CD1c-positive myeloid dendritic cell (primary cell): ENCODE results near the gene RGS3.

ENCODE experiments used
- DNase-seq: peaks from one replicate; pipeline ENCODE4 v3.0.0-alpha.2; 2016; ENCODE audit errors: extremely low spot score

RGS3 gene

DNA sequence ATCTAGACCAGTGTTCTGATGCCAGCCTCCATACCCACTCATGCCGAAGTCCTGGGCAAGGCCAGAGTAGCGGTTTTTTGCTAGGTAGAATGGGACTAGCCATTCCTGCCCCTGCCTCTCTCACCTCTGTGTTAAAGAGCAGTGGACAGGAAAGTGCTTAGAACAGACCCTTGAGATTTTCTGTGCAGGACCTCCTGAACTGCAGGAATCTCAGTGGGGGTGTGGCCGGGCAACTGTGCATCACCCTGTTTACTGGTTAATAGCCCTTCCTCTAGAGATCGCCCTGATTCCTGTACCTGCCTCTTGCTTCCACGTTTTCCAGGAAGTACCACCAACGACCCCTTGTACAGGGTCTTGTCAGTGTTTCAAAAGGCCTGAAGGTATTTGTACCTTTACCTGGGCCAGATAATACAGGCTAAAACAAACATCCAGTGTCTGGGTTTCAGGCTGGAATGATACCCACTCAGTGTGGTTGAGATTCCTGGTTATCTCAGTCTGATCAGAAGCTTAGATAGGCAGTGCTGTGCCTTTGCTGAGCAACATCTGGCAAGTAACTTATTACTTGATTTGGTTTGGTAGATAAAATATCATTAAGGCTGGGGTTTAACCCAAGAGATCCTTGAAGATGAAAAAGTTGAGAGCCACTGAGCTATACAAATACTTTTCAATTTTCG lies 65.9 kb downstream of the RGS3 start:
- no peak for DNase-seq

DNA sequence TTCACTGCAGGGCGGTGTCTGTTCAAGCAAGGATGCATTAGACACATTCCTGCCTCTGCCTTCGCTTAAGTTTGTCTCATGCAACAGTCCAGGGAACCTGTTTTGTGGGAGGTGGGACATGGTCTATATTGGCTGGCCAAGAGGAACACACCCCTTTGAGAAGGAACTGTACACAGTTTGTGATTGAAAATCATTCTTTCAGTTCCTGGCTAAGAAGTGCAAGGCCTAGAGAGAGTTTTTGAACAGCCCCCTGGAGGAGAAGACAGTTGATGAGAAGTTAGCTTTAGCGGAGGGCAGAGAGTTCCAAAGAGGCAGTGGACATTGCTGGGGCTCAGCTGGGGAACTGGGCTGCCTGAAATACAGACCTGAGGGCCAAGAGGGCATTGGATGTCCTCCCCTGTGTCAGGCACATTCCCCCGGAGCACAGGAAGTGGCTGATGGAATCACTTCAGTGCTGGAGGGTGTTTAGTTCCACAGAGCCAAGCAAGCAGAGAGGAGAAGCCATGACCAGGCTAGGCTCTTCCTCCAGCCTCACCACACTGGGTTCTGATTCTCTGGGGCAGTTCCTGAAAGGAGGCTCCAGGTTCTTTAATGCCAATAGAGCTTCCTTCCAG lies 66.6 kb downstream of the RGS3 start:
- DNase-seq = peak; percentile 39

DNA sequence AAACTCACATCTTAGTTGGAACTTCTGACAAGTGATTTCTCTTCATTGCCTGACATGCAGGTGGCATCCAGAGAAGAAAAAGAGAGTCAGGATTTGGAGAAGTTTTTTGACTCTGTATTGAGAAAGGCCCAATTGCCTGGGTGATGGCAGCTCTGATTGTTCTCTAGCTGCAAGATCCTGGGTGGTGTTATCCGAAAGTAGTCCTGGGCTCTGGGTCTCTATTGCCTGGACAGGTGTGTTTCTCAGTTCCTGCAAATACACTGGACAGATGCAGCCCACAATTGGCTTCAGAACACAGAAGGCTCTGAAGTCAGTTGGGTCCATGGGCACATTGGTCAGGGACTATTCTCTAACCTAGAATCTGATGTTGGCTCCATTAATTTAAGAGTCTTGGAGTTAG lies 67.4 kb downstream of the RGS3 start:
- no peak for DNase-seq

DNA sequence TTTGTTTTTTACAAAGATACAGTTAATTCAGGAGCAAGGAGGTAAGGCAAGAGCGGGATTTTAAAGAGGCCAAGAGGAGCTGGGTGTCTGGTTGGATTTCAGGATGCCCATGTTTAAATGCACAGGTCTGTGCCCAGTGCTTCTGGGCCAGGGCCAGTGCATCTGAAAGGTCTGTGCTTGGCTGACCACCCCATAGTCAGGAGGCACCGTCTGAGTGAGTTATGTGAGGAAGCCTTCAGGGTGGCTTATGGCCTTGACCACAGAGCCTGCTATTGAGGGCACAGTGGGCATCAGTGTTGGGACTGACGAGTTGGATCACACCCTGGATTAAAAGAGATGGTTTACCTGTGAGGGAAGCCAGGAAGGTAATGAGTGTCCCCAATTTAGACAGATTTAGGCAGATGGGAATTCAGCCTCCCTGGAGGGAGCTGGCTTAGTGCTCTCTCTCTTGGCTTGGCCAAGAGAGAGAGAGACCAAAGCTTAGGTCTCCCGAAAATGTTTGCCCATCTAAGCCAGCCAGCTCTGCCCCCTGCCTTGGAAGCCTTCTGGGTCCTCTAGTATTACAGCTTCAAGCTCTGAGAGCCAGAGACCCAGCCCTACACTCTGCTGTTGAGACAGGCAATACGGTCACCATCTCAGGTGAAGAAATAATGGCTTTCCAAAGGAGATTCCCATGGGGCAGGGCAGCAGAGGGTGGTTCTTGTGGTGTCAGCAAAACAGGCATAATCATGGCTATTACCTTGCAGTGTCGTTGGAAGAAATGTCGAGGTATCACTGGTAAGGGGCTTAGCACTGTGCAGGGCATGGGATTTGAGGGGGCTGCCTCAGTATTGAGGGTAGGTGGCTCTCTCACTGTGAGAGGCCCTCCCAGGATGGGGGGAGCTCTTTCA lies 68.6 kb downstream of the RGS3 start:
- no peak for DNase-seq

DNA sequence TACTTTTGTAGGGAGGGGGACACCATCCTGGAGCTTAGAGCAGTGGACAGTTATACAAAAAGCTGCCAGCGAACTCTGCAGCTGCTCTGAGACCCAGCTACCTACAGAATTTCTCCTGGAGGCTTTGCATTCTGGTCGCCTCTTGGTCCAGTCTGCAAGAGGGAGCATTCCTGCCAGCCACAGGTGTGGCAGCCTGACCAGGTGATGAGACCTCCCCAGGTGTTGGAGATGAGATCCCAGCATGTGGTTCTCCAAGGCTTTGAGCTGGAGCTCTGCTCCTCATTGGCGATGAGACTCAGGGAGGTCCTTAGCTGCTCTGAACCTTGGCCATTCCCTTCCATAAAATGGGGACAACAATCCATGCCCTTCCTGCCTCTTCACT lies 69.3 kb downstream of the RGS3 start:
- DNase-seq = no peak

DNA sequence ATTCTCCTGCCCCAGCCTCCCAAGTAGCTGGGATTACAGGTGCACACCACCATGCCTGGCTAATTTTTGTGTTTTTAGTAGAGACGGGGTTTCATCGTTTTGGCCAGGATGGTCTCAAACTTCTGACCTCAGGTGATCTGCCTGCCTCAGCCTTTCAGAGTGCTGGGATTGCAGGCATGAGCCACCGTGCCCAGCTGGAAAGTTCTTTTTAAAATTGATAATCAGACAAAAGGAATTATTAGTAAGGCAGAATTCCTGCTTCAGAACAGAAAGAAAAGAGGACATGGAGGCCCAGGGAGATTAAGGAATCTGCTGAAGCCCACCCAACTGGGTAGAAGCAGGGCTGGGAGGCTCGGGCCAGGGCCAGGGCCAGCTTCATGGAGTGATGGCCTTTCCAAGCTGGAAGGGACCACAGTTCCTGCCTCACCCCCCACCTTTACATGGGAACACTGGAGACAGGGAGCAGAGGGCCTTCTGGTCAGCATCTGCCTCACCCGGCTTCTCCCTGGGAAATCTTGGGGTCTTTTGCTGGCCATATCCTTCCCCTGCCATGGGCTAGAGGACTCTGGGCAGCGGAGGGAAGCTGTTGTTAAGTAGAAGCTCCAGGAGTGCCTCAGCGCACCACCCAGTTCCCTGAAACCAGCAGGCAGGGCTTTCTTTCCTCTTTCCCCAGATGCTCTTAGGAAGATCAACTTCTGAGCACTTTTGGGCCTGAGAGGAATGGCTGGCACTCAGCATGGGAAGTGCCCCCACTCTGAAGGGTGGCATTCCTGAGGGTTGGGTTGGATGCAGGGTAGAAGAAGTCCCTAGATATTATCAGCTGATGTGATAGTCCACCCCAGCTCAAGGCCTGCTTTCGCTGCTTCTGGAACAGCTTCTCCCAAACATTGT lies 70.1 kb downstream of the RGS3 start:
- DNase-seq = peak; percentile 8

DNA sequence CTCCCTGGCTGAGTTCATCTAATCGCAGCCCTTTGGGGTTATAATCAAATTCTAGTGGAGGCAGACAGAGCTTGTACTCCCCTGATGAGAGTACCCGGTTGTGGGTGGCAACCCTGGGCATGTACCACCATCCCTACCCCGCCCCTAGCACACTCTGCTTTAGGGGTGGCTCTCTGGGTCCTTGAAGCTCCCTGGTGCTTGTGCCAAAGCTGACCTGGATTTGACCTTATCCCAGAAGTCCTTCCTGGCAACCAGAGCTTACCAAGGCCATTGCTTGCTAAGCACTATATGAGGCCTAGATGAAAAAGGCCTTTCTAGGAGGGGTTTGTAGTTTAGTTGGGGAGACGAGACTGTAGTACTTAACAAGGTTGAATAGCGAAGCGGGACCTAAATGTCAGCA lies 72.2 kb downstream of the RGS3 start:
- DNase-seq = no peak

DNA sequence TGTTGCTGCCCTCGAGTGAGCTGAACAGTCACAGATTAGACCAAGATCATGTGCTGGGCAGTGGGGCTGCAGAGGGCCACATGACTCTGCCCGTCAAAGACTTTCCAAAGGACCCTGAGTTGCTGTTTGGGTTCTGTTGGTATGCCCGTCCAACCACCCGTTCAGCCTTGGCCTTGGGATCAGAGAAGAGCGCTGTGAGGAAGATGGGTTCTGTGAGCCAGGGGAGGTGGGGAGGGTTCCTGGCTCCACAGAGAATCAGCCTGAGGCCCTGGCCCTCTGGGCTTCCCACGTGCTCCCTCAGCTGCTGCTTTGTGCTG lies 72.6 kb downstream of the RGS3 start:
- DNase-seq = no peak

DNA sequence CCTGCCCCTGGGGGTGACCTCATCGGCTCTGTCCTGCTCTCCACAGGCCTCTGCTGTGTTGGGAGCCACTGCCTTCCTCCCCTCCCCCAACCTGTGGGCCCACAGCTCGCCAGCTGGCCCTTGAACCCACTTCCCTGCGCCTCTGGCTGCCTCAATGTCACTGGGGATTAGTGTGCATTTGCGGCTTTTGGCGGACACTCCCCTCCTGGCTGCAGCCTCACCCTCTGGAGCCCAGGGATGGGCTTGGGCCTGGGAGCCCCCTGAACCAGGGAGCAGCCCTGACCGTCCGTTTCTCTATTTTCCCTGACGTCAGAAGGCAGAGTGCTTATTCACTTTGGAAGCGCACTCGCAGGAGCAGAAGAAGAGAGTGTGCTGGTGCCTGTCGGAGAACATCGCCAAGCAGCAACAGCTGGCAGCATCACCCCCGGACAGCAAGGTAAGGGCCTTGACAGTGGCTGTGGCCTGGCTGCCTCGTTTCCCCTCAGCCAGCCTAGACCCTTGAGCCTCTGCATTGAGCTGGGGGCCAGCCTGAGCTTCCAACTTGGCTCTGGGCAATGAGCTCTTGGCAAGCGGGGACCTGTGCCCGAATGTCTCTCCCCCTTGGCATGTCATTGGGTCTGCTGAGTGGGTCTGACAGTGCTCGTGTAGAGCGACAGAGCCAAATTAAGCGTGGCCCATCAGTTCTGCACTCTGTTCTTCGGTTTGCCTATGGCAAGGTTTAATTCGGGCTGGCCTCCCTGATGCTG lies 73.1 kb downstream of the RGS3 start:
- no peak for DNase-seq

DNA sequence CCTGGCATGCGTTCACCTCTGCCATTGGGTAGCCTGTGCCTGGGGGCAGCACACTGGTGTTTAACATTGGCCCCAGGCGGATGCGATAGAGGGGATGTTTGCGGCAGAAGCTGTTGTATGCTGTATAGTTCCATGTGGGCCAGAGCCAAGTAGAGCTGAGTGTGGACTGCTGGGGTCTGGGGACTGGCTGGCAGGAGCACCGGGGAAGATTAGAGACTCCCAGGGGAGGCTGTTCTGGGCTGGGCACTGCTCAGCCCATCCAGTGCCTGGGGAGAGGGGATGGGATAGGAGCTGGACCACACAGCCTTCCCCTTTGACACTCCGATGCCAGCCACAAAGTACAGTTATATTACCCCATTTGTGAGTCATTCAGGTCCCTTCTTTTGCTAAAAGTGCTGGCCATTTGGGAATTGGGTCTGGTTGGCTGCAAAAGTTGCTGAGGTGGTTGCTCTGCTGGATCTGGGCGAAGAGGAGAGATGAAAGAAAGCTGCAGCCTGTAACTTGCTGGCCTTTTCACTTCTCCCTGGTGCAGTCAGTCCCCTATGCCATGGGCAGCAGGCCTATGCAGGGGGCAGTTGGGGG lies 73.8 kb downstream of the RGS3 start:
- no peak for DNase-seq

DNA sequence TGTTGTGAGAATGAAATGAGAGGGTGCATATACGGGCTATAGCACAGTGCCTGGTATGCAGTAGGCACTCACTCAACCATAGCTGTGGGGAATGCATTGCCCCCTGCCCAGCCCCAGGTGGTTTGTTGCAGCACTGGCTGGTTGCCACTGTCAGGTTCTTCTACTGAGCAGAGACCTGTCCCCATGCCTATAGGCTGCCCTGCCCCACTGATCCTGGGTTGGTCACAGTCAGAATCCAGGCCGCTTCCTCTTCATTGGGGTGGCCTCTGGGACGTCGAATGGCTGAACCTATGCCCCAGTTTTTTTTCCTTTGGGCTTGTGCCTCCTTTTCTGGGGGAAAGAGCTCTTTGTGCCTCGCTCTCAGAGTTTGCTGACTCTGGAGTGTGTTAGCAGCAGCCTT lies 74.6 kb downstream of the RGS3 start:
- no peak for DNase-seq

DNA sequence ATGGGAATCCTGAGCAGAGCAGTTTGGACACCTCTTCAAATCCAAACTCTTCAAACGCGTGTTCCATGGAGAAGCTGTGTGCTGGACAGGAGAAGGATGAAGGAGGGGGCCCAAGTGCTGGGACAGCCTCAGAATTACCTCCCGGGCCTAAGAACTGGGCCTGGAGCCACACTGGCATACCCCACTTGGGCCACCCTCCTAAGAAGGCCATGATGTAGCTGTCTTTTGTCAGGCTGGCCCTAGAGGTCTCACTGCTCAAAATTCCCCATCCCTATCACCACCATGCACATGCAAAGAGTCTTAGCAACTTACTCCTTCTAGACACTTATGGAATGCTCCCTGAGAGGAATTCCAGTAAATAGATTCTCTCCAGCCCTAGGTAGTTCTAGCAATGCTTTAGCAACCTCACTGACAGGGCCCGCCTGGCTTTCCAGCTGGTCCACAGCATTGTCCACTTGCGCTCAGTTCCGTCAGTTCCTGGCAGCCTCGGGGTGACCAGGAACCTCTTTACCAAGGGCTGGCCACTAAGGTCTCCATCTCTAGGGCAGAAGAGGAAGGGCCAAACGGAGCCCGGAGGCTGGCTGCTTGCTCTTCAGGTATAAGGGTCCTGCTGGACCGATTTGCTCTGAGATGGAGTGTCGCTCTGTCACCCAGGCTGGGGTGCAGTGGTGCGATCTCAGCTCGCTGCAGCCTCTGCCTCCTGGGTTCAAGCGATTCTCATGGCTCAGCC lies 75.3 kb downstream of the RGS3 start:
- no peak for DNase-seq

DNA sequence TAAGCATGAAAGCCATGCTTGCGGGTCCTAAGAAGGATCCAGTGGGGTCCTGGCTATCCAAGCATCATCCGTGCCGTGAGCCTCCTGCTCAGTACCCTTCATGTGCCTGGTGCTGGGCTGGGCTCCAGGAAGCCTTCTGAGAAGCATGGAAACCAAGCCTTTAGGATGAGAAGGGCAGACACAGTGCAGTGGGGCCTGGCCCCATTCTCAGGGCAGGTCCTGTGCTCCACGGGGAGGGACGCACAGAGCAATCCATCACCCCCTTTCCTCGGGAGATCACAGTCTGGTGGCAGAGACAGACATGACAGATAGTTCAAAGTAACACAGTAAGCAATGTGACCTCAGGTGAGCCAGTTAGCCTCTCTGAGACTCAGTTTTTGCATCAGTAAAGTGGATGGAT lies 76.9 kb downstream of the RGS3 start:
- DNase-seq = no peak

DNA sequence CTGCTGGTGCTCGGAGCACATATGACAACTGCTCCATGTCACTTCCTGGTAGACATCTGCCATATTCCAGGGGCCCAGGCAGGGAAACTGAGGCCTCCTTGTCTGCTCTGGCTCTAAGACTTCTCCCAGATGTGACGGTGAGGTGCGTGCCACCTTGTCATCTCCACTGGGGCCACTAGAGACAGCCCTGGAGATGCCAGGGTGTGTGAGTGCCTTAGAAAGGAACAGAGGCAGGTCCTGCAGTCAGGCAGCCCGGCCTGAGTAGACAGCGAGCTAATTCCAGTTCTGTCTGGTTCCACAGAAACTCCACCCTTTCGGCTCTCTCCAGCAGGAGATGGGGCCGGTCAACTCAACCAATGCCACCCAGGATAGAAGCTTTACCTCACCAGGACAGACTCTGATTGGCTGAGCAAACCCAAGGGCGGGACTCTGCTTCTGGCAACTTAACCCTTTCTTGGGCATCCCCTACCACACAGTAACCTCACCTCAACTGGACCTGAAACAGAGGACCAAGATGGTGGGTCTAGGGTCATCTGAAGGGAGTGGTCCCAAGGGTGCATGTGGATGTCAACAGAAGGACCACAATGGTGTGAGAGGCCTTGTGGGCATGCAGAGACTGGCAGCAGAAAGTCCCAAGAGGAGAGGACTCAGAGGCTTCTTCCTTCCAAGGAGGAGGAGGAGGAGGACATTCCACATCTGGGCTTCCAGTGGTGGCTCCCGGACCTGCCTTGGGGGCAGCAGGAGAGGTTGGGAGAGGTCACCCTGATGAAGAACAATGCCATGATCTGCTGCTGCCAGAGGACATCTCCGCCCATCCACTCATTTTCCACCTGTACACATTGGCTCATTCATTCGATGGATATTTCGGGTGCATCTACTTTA lies 77.7 kb downstream of the RGS3 start:
- peak; percentile 26 for DNase-seq

DNA sequence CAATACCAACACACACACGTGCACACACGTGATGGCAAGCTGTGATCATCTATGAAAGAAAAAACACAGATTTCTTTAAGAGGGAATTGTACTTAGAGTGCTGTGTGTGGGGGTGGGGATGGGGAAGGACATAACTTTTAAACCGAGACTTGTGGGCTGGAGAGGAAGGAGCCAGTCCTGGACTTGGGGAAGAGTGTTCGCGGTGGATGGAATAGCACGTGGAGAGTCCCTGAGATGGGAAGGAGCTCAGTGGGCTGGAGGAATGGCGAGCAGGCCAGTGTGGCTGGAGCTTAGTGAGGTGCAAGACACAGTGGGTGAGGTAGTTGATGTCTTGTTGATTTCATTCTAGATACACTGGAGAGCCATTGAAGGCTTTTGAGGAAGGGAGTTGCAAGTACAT lies 78.5 kb downstream of the RGS3 start:
- peak; percentile 40 for DNase-seq

DNA sequence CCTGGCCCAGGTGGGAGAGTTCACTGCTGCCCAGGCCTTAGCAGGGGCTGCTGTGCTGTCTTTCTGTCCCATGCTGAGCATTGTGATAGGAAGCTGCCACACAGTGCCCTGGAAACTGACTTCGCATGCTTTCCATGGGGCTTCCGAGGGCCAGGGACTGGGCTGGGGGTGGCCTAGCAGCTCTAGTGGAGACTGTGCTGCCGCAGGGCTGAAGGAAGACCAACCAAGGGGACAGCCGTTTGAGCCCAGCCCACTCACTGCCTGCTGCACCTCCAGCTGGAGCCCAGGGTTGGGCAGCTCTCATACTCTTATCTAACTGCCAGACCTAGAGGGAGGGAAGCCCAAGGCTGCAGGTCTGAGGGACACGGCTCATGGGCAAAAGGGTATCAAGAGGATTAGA lies 79.2 kb downstream of the RGS3 start:
- DNase-seq = no peak

DNA sequence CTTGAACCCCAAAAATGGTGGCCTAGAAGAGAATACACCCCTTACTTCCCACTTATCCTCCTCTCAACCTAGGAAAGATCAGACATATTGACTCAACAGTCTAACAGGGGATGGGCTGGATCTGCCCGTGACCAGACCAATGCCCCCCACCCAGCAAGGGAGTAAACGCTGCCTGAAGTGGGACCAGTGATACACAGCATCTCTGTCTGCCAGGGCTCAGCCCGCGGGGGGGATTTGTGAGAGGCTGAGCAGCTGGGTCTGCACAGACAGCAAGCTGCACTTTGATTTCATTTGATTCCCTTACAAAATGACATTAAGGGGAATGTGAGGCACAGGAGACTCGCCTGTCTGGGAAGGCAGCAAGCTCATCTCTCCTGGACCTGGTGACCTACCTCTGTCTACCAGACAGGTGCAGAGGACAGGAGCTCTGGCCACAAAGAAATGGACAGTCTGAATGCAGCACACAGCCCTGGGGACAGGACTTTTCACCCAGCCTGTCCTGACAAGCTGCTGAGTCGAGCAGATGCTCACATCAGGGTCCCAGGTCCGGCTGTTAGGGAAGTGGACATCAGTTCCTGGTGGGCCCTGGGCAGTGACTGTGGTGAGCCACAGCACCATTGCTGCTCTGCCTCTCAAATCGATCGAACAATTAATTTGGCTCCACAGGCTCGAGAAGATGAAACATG lies 79.9 kb downstream of the RGS3 start:
- DNase-seq = no peak

DNA sequence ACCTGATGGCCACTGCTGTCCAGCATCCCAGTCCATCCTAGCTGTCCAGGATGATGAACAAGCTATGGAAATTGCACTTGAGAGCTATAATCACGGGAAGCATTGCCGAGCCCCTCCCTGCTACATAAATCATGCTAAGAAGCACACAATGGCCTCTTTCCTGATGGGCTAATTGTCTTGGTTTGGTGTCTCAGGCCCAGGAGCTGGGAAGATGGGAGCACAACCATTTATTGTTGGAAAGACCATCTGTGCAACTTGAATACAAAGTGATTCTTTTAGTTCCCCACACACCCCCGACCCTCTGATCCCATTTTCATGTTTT lies 80.4 kb downstream of the RGS3 start:
- DNase-seq = no peak

DNA sequence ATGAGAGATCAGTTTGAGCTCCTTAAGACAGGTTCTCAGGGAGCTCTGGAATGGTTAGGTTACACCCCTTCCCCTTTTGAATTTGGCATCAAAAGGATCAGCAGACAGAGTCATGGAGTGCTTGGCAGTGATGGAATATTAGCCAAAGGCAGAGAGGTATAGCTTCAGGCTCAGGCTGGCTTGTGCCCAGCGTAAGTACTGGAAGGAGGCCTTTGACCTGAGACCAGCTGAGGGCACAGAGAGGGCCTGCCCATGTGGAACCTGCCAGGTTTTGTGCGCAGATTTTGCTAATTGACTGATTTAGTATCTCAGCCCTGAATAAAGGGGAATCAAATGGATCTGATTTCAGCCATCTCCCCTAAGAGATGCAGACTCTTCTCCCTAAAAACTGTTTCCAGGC lies 81.5 kb downstream of the RGS3 start:
- DNase-seq = no peak
